GM18505 (cell line): ENCODE data around the gene ITGB5.

Experiments
- ATAC-seq: cut with Tn5 transposase; IDR thresholded peaks from one replicate; pipeline ENCODE4 v1.9.1; 2021; ENCODE audit not compliant: unreplicated experiment
- POLR2A ChIP-seq: IDR thresholded peaks from 4 replicates; pipeline ENCODE4 v1.6.1; 2011; ENCODE audit warnings: borderline replicate concordance; ENCODE audit not compliant: insufficient read depth, insufficient read length; ENCODE audit errors: extremely low read depth

ITGB5 gene

DNA sequence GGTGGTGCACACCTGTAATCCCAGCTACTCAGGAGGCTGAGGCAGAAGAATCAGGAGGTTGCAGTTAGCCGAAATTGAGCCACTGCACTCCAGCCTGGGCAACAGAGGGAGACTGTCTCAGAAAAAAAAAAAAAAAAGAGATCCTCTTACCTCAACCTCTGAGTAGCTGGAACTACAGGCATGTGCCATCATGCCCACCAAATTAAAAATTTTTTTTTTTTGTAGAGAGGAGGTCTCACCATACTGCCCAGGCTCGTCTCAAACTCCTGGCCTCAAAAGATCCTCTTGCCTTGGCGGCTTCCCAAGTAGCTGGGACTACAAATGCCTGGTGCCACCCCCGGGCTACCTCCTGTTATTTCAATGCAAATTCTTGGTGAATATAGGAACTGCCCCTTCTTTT is 155.4 kb downstream of the ITGB5 start:
- TF ChIP-seq POLR2A: no peak
- no peak for ATAC-seq

DNA sequence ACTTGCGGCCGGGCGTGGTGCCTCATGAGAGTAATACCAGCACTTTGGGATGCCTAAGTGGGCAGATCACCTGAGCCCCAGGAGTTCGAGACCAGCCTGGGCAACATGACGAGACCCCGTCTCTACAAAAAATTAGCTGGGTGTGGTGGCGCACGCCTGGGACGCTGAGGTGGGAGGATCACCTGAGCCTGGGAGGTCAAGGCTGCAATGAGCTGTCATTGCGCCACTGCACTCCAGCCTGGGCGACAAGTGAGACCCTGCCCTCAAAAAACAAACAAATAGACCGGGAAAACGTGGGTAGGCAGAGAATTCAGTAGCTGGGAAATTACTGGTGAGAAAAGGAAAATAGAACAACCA is 156.2 kb downstream of the ITGB5 start:
- TF ChIP-seq POLR2A: no peak
- ATAC-seq: no peak

DNA sequence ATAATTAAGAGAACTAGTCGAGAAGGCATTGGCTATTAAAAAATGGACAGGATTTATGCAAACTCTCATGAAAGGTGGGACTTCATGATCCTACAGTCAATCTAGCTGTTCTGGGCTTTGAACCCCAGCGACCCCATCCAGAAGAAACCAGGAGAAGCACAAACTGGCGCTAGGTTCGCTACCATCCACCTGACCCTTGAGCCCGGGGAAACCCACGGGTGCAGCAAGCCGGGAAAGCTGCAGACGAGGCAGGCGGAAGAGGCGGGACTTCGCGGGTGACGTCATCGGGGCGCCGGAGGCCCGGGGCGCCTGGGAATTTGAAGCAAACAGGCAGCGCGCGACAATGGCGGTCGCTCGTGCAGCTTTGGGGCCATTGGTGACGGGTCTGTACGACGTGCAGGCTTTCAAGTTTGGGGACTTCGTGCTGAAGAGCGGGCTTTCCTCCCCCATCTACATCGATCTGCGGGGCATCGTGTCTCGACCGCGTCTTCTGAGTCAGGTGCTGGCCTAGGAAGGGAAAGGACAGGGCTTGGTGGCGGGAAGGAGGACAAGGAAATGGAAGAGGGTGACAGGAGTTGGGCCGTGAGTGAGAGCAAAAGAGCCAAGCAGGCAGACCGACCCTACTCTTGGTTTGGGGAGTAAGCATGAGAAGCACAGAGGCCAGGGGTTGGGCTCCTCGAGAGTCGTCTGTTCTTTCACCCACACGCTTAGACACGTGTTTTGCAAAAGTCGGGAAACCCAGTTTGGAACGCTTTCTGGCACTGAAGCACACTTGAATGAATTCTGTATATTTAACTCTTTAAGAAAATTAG is 156.8 kb downstream of the ITGB5 start, which contains the start of gene UMPS:
Gene UMPS (plus strand): TSS at position 324 of the 812 bp plus-strand sequence. CDS start 20 bp downstream, at position 344.
- ATAC-seq: peak; percentile 94
- peak; percentile 90 for TF ChIP-seq POLR2A

DNA sequence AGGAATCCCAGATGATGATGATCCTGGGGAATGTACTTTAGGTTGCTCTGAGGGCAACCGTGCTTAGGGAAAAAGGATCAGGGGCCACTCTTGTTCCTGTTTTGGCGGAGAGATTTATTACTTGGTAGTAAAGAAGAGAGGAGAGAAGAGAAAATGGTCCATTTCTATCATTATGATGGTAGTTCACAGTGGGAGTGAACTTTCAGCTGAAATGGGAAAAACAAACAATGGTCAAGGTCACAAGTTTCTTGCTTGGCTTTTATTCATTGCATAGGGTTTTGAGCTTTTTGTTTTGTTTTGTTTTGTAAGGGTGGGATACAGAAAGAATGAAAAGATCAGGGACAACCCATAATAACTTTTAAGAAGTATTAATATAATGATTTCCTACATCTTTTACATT is 164.6 kb downstream of the ITGB5 start:
- ATAC-seq: no peak
- TF ChIP-seq POLR2A: no peak

DNA sequence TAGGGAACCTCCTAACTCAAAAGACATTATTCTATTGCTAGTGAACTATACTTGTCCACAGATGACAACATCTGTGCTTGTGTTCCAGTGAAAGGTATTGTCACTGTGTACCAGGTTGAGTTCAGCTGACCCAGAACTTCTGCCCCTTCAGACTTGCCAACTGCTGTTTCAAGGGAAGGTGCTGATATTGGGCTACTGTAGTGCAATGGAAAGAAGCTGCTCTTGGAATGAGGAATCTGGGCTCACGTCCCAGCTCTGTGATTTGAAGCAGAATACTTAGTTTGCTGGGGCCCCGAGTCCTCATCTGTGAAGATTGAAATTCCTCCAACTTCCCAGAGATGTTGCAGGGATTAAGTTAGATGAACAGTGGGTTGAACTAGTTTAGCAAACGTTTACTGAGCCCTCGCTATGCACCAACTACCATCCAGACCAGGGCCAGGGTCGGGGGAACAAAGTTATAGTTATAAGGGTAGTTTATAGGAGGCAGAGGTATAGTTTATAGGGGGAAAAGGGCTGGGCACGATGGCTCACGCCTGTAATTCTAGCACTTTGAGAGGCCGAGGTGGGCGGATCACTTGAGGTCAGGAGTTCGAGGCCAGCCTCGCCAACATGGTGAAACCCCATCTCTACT is 172.8 kb downstream of the ITGB5 start:
- ATAC-seq: no peak
- no peak for TF ChIP-seq POLR2A
